SH-SY5Y (cell line): ENCODE data around the gene KRT72.

Experiments used
- GATA2 ChIP-seq: IDR thresholded peaks from 2 replicates; pipeline ENCODE4 v1.6.1; 2011; ENCODE audit warnings: mild to moderate bottlenecking, low read depth, low read length
- GATA3 ChIP-seq: IDR thresholded peaks from 2 replicates; pipeline ENCODE4 v1.6.1; 2011; ENCODE audit warnings: low read depth, mild to moderate bottlenecking, low read length, moderate library complexity

- no peak for TF ChIP-seq GATA2
- no peak for TF ChIP-seq GATA3
Measured at GRCh38 chr12:52579468-52580465, 21.5 kb downstream of the KRT72 start.
